Tracheal epithelial cell (primary cell): Measurements from ENCODE around the gene AOC2. TPM values are rescaled to one million over a fixed set of nuclear protein-coding genes. Genes with fewer than 3 reads are reported as not detected.

Source experiments
- total RNA-seq: library from RNA; depleted of rRNA; stranded (reverse); fragments of >200 nt; gene quantifications from 2 replicates; pipeline ENCODE4 v1.2.1, GENCODE V29; 2014

AOC2 gene, protein sequence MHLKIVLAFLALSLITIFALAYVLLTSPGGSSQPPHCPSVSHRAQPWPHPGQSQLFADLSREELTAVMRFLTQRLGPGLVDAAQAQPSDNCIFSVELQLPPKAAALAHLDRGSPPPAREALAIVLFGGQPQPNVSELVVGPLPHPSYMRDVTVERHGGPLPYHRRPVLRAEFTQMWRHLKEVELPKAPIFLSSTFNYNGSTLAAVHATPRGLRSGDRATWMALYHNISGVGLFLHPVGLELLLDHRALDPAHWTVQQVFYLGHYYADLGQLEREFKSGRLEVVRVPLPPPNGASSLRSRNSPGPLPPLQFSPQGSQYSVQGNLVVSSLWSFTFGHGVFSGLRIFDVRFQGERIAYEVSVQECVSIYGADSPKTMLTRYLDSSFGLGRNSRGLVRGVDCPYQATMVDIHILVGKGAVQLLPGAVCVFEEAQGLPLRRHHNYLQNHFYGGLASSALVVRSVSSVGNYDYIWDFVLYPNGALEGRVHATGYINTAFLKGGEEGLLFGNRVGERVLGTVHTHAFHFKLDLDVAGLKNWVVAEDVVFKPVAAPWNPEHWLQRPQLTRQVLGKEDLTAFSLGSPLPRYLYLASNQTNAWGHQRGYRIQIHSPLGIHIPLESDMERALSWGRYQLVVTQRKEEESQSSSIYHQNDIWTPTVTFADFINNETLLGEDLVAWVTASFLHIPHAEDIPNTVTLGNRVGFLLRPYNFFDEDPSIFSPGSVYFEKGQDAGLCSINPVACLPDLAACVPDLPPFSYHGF
- total RNA-seq: 0.96 and 1.5 TPM in 2 replicates

DNA sequence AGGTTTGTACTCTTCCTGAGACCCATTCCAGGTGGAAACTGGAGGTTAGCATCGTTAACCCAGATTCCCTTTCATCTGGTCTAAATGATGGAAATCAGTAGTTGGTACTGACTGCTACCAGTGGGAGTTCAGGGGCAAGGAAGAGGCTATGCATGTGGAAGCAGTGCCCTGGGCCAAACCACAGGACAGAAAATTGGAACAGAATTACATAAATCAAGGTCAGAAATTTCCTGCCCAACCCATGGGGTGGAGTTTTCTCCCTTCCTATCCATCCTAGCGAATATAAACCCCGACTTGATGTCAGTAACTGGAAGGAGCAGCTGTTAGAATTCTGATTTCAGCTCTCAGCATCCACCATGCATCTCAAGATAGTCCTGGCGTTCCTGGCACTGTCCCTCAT lies at the start of gene AOC2:
AOC2 (plus strand) TSS at position 310 of the 400 bp plus-strand sequence; CDS start at position 357, 47 bp downstream.

DNA sequence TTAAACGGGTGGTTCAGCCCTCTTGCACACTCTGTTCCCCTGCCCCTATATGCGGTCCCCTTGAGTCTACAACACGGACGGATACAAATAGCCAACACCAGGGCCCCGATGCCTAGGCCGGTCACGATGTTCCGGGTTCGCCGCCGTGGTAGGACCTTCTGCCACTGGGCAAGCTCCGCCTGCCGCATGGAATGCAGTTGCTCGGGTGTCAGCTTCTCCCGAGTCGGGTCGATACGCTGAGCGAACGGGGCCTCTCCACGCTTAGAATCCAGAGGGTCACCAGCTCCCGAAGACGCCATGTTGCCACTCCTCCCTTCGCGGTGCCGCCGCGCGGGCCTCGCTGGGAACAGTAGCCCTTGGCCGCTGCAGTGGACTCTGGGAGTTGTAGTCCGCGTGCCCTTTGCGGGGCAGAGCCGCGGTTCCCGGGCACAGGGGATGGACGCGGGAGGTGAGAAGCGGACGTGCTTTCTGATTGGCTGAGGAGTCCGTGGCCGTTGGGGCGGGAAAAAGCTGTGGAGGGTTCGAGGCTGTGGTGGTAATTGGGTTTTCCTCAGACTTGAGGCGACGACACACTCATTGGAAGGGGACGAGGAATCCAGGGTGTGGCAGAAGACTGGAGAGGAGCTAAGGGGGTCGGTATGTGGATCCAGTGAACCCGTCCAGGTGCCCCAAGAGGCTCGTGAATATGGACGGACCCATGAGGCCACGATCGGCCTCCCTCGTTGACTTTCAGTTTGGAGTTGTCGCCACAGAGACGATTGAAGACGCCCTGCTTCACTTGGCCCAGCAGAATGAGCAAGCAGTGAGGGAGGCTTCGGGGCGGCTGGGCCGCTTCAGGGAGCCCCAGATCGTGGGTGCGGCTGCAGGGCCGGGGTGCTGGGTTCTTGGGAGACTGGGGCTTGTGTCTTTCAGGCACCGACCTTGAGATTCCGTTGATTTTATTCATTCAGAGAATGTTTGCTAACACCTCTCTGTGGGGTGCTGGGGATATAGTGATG lies 45.7 kb upstream of the AOC2 start, which contains the start of the genes CNTD1 and COA3:
CNTD1 (plus strand) TSS at position 479 of the 998 bp plus-strand sequence; CDS start at position 686, 207 bp downstream.
COA3 (minus strand) TSS at position 322 of the 998 bp plus-strand sequence; CDS start at position 299, 23 bp downstream.

DNA sequence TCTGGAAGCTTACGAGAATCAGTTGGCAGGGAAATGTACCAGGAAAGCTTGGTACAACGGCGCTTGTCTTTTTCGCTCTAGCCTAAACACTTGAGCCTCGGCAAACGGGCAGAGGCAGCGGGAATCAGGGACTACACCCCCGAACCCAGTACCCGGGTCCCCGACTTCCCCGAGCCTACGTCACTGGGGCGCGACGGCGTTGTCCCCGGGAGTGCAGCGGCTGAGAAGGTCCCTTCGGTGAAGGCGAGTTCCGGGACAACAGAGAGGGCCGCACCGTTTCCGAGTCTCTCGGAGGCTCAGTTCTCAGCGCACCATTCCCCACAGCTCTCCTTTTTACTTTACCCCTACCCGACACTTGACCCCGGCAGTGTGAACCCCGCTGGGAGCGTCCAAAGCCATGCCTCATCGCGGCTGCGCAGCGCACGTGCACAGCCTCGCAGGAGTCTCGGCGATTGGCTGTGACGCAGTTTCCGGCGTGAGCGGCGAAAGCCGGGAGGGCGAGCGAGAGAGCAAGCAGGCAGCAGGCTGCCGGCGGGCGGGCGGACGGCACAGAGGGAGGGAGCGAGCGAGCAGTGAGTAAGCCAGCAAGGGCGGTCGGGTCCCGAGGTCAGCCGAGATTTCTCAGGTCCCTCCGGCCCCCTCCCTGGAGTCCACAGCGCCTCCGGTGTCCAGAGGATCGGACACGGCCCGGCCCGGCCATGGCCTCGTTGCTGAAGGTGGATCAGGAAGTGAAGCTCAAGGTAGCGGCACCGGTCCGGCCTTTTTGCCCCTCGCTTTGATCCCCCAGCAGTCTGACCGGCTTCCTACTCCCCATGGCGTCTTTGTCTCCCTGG lies 11.2 kb upstream of the AOC2 start, which contains the start of gene PSME3:
PSME3 (plus strand) TSS at position 464 of the 833 bp plus-strand sequence; CDS start at position 699, 235 bp downstream.

DNA sequence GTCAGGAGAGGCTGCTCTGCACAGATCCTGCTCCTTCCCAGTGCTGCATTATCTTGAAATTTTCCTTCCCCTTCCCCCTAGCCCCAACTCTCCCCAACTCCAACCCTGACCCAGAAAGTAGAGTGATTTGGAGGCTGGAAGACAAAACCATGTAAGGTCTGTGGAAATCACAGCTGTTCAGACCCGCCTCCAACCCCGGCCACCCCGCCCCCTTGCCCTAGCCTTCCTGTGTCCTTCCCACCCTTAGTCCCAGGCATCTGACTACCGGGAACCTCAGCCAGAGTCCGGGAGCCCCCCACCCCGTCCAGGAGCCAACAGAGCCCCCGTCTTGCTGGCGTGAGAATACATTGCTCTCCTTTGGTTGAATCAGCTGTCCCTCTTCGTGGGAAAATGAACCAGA lies 6.6 kb downstream of the AOC2 start, which contains the start of gene AOC3:
AOC3 (plus strand) TSS at position 246 of the 400 bp plus-strand sequence; CDS start at position 391, 145 bp downstream.

Other genes starting within 250 kb of the AOC2 start
- 73.3 and 85.5 TPM in 2 replicates for gene RETREG3, start 235.2 kb upstream of the AOC2 start, total RNA-seq
- 15.6 and 31.1 TPM in 2 replicates for gene TUBG1, start 234.9 kb upstream of the AOC2 start, total RNA-seq
- gene TUBG2, start 185.3 kb upstream of the AOC2 start, total RNA-seq: 4.8 and 7.2 TPM in 2 replicates
- 15.7 and 33.5 TPM in 2 replicates for gene PLEKHH3, start 167.6 kb upstream of the AOC2 start, total RNA-seq
- 0.21 and 2.9 TPM in 2 replicates for gene CCR10, start 162.7 kb upstream of the AOC2 start, total RNA-seq
- under 0.01 and 2.2 TPM in 2 replicates for gene CNTNAP1, start 162.0 kb upstream of the AOC2 start, total RNA-seq
- gene EZH1, start 99.5 kb upstream of the AOC2 start, total RNA-seq: 8.9 and 12.1 TPM in 2 replicates
- gene RAMP2, start 83.4 kb upstream of the AOC2 start, total RNA-seq: not detected in 2 replicates
- 66.1 and 83.6 TPM in 2 replicates for gene VPS25, start 71.1 kb upstream of the AOC2 start, total RNA-seq
- 0.96 TPM in 1 of 2 replicates, not detected in the other for gene WNK4, start 64.0 kb upstream of the AOC2 start, total RNA-seq
- gene COA3, start 45.9 kb upstream of the AOC2 start, total RNA-seq: 71.3 and 76.9 TPM in 2 replicates
- gene CNTD1, start 45.7 kb upstream of the AOC2 start, total RNA-seq: not detected in 2 replicates
- gene BECN1, start 20.3 kb upstream of the AOC2 start, total RNA-seq: 113 and 117 TPM in 2 replicates
- gene PSME3, start 11.2 kb upstream of the AOC2 start, total RNA-seq: 65.2 and 83.6 TPM in 2 replicates
- under 0.01 and 0.24 TPM in 2 replicates for gene AOC3, start 6.6 kb downstream of the AOC2 start, total RNA-seq
- gene G6PC1, start 56.2 kb downstream of the AOC2 start, total RNA-seq: under 0.01 TPM in 1 of 2 replicates, not detected in the other
- 11.9 and 14.0 TPM in 2 replicates for gene AARSD1, start 119.9 kb downstream of the AOC2 start, total RNA-seq
- gene PTGES3L, start 135.5 kb downstream of the AOC2 start, total RNA-seq: 0.21 and 0.24 TPM in 2 replicates
- gene RUNDC1, start 136.0 kb downstream of the AOC2 start, total RNA-seq: 8.7 and 9.4 TPM in 2 replicates
- gene RPL27, start 153.8 kb downstream of the AOC2 start, total RNA-seq: 1,542 and 1,825 TPM in 2 replicates
- gene IFI35, start 162.2 kb downstream of the AOC2 start, total RNA-seq: 2.1 and 10.4 TPM in 2 replicates
- gene VAT1, start 177.8 kb downstream of the AOC2 start, total RNA-seq: 94.8 and 149 TPM in 2 replicates
- 0.24 TPM in 1 of 2 replicates, not detected in the other for gene RND2, start 180.7 kb downstream of the AOC2 start, total RNA-seq